SK-N-DZ (cell line): ENCODE measurements around the gene RADIL.

Source experiments
- DNase-seq: peaks from one replicate; pipeline ENCODE4 v3.0.0-alpha.2; 2015; ENCODE audit warnings: low spot score

Gene RADIL

GRCh38 chr7:4882169-4883032 is 1.1 kb downstream of the RADIL start:
- peak; percentile 71 for DNase-seq

DNA sequence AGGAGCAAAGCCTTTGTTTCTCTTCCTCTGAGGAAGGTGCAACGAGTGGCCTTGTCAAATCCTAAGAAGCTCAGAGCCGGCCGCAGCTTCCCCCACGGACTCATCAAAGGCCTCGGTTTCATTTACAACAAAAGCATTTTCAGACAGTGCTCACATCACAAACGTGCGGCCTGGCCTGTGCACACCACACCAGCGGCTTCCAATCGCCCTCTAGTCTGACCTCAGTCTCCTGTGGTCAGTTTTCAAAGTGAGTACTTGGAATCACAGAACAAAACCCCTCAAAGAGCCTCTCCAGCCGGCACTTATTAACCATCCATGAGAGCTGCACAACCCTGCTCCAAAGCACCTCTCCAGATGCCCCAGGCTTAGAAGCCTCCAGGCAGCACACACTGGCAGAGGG is 3.3 kb downstream of the RADIL start:
- DNase-seq: no peak

- no peak for DNase-seq
Observed at GRCh38 chr7:4879396-4880081, 4.0 kb downstream of the RADIL start.

DNA sequence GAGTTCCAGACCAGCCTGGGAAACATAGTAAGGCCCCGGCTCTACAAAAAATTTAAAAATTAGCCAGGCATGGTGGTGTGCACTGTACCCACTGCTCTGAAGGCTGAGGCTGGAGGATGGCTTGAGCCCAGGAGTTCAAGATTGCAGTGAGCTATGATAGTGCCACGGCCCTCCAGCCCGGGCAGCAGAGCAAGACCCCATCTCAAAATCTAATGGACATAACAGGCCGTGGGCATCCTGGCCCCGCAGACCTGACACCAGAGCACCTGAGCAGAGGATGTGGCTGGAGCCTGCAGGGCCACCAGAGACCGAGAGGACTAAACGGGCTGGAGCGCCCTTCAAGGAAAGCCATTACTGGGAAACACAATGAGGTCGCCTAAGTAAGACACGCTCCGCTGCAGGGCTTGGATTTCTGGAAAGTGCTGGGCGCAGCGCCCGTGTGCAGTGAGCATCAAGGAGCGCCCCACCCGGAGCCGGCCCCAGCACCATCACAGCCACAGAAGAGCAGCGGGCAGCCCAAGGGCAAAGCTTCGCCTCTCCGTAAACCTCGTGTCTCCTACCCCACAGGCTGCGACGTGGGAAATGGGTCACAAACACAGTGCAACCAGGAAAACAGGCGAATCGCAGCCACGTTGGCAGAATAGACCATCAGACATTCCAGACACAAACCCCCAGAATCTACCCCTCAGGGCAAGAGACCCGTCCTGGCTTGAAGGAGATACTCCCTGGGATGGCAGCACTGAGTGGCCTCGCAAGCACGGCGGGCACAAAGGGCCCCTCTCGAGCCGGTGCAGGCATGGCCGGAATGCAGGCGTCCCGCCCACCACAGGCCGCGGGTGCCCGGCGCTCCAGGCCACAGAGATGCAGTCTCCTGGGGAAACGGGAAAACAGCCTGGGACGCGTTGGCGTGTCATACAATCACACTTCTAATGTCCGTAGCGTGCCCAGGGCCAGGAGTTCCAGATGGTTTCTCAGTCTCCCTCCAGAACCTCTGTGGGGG is 4.9 kb downstream of the RADIL start:
- DNase-seq: no peak

GRCh38 chr7:4876586-4876985 is 6.9 kb downstream of the RADIL start:
- no peak for DNase-seq

DNA sequence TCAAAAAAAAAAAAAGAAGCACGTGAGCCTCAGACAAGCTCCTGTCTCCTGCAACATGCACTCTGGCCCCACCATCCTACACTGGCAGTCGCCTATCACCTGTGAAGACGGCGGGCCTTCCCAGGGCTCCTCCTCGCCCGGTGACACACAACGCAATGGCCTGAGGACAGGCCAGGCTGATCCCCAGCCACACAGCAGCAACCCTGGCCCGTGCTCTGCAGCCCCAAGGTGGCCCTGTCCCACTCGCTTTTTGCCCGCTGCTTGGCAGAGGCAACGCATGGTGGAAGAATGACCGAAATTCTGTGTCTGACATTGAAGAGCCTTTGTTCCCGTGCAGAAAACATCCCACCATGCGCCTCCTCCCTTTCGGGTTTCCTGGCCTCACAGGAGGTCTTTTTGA is 8.1 kb downstream of the RADIL start:
- no peak for DNase-seq

GRCh38 chr7:4873071-4873944 is 10.2 kb downstream of the RADIL start:
- peak; percentile 49 for DNase-seq

GRCh38 chr7:4871930-4872675 is 11.4 kb downstream of the RADIL start:
- DNase-seq: peak; percentile 98

DNA sequence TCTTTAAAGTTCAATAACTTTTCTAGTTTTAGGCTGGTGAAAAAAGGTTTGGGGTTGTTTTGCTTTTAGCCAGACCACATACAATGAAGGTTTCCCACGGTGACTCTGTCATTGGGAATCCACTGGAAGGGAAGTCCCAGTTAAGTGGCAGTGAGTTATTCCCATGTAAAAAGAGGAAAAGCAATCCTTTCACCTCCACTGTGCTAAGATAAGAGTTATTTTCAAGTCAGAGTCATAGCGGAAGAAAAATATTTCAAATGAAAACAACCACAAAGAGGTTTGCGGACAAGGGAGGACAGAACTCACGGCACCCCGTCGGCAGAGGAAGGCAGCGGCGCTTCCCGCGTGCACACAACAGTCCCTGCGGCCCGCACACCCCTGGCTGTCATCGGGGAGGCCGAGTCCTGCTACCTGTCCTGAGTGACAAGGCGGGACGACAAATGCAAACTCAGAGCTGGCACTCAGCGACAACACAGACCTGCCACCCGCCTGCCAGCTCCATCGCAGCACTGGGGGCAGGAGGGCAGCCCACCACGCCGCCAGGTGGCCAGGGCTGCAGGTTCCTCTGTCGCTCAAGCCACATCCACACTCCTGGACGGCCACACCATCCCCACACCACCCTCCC is 12.3 kb downstream of the RADIL start:
- DNase-seq: no peak

DNA sequence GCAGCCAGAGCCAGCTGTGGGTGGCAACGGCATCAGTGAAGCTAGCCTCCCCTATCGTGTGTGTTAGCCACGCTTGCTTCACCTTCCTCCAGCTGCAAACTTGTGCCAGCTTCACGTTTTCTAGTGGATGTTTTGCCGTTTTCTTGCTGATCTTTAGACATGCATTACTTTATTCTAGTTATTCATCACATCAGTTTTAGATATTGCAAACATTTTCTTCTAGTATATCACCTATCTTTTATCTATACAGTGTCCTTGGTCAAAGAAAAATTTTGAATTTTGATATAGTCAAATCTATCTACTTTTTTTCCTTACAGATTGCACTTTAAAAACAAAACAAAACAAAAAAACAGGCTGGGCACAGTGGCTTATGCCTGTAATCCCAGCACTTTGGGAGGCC is 15.0 kb downstream of the RADIL start:
- no peak for DNase-seq

- peak; percentile 76 for DNase-seq
Observed at GRCh38 chr7:4866528-4867496, 16.7 kb downstream of the RADIL start.

GRCh38 chr7:4862156-4862555 is 21.4 kb downstream of the RADIL start:
- no peak for DNase-seq

- no peak for DNase-seq
Observed at GRCh38 chr7:4861673-4862072, 21.8 kb downstream of the RADIL start, which contains the start of gene PAPOLB. TSS of gene PAPOLB (minus strand) at chr7:4862030. CDS start at chr7:4861810, 220 bp downstream.

GRCh38 chr7:4861227-4861626 is 22.3 kb downstream of the RADIL start:
- DNase-seq: no peak

DNA sequence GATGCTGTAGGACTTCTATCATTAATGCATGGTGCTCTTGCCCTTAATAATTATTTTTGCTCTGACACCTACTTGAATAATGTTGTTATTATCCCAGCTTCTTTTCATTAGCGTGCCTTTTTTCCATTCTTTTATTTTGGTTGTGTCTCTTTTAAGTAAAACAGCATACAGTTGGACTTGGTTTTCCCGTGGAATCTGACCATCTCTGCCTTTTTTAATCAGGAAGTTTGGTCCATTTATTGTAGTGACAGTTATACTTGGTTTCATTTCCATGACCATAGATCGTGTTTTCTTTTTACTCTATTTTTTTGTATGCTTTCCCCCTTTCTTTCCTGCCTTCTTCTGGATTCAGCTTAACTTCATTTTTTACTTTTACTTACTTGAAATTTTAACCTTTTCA is 26.3 kb downstream of the RADIL start:
- no peak for DNase-seq

- DNase-seq: peak; percentile 78
Observed at GRCh38 chr7:4856336-4857057, 27.0 kb downstream of the RADIL start.

- no peak for DNase-seq
Observed at GRCh38 chr7:4854916-4855315, 28.6 kb downstream of the RADIL start.
